IMR-90 (cell line): ENCODE data around the gene SLC38A3. TPM values are rescaled to one million over a fixed set of nuclear protein-coding genes. Genes with fewer than 3 reads are reported as not detected.

Experiments
- ATAC-seq: fragments of 200-7000 bp; cut with Tn5 transposase; 2 replicates; pipeline ENCODE4 v1.9.1; 2020; ENCODE audit warnings: low read depth, mild to moderate bottlenecking, moderate library complexity
- BruUV-seq: library from RNA; stranded (reverse); fragments of 400-500 nt; replicated peaks from 2 replicates; lab custom pipeline; 2021; lab: Mats Ljungman, UMichigan
- CTCF ChIA-PET: fragments of 300-600 bp; formaldehyde crosslinking; extraction: SDS; loops from one replicate; lab custom pipeline; 2021; ENCODE audit warnings: antibody characterized with exemption; lab: Yijun Ruan, JAX
- POLR2A ChIA-PET: fragments of 300-600 bp; sonication (Branson Sonifier 250); formaldehyde crosslinking; loops from one replicate; lab custom pipeline; 2022; ENCODE audit warnings: antibody characterized with exemption; ENCODE audit not compliant: unreplicated experiment; lab: Charles Lee
- DNase-seq: peaks from one replicate; pipeline ENCODE4 v3.0.0; 2013
- H2AFZ ChIP-seq: replicated peaks from 2 replicates; pipeline ENCODE3; 2013; ENCODE audit warnings: low read length, mild to moderate bottlenecking; ENCODE audit not compliant: poor library complexity
- H2AK5ac ChIP-seq: 2 replicates; pipeline ENCODE4 v1.6.1; 2013; ENCODE audit warnings: low read depth, low read length, inconsistent platforms
- H2AK9ac ChIP-seq: replicated peaks from 2 replicates; pipeline ENCODE3; 2013; ENCODE audit warnings: mild to moderate bottlenecking, low read depth, low read length, moderate library complexity; ENCODE audit not compliant: poor library complexity
- H2BK120ac ChIP-seq: 2 replicates; pipeline ENCODE4 v1.6.1; 2013; ENCODE audit warnings: low read depth, low read length, inconsistent platforms
- H2BK15ac ChIP-seq: 3 replicates; pipeline ENCODE4 v1.6.1; 2013; ENCODE audit warnings: low read depth, low read length, inconsistent platforms
- H2BK20ac ChIP-seq: 2 replicates; pipeline ENCODE4 v1.6.1; 2013; ENCODE audit warnings: low read depth, mild to moderate bottlenecking, inconsistent platforms, low read length, moderate library complexity
- H2BK5ac ChIP-seq: 2 replicates; pipeline ENCODE4 v1.6.1; 2013; ENCODE audit warnings: mild to moderate bottlenecking, low read depth, low read length, inconsistent platforms; ENCODE audit not compliant: poor library complexity, severe bottlenecking
- H3K14ac ChIP-seq: replicated peaks from 2 replicates; pipeline ENCODE4 v1.6.1; 2013; ENCODE audit warnings: low read depth, low read length, inconsistent platforms
- H3K18ac ChIP-seq: 2 replicates; pipeline ENCODE4 v1.6.1; 2013; ENCODE audit warnings: low read depth, low read length, control low read depth
- H3K23ac ChIP-seq: 2 replicates; pipeline ENCODE4 v1.6.1; 2013; ENCODE audit warnings: low read depth, low read length, inconsistent platforms
- H3K27ac ChIP-seq: 2 replicates; pipeline ENCODE4 v1.5.1; 2013; ENCODE audit warnings: mild to moderate bottlenecking, control low read depth, low read length; ENCODE audit not compliant: insufficient read depth
- H3K27me3 ChIP-seq: 2 replicates; pipeline ENCODE4 v1.6.1; 2013; ENCODE audit warnings: low read length; ENCODE audit not compliant: control insufficient read depth, insufficient read depth
- H3K36me3 ChIP-seq: 2 replicates; pipeline ENCODE4 v1.6.1; 2013; ENCODE audit warnings: low read length, mixed read lengths; ENCODE audit not compliant: control insufficient read depth, insufficient read depth
- H3K4ac ChIP-seq: 2 replicates; pipeline ENCODE4 v1.6.1; 2013; ENCODE audit warnings: low read depth, low read length, inconsistent platforms
- H3K4me1 ChIP-seq: 2 replicates; pipeline ENCODE4 v1.6.1; 2013; ENCODE audit warnings: low read length, mixed read lengths; ENCODE audit not compliant: control insufficient read depth, insufficient read depth
- H3K4me2 ChIP-seq: 2 replicates; pipeline ENCODE4 v1.6.1; 2013; ENCODE audit warnings: low read depth, mild to moderate bottlenecking, control low read depth, low read length, moderate library complexity
- H3K4me3 ChIP-seq: 2 replicates; pipeline ENCODE4 v1.5.1; 2013; ENCODE audit warnings: low read depth, mild to moderate bottlenecking, control low read depth, low read length, moderate library complexity; ENCODE audit not compliant: insufficient read depth
- H3K56ac ChIP-seq: 2 replicates; pipeline ENCODE4 v1.6.1; 2013; ENCODE audit warnings: low read length, inconsistent platforms; ENCODE audit not compliant: insufficient read depth; ENCODE audit errors: extremely low read depth
- H3K79me1 ChIP-seq, 2 experiments: 2 replicates each; pipeline ENCODE4 v1.6.1; 2013; ENCODE audit warnings: low read length in 2 of 2, inconsistent platforms in 1 of 2, low read depth in 1 of 2
- H3K9ac ChIP-seq: 2 replicates; pipeline ENCODE4 v1.6.1; 2013; ENCODE audit warnings: low read depth, low read length, control low read depth
- H3K9me1 ChIP-seq: 2 replicates; pipeline ENCODE4 v1.6.1; 2013; ENCODE audit warnings: low read length, inconsistent platforms; ENCODE audit not compliant: insufficient read depth
- H3K9me3 ChIP-seq: 2 replicates; pipeline ENCODE4 v1.6.1; 2013; ENCODE audit warnings: low read length; ENCODE audit not compliant: control insufficient read depth, insufficient read depth
- H4K20me1 ChIP-seq: 2 replicates; pipeline ENCODE4 v1.6.1; 2013; ENCODE audit warnings: low read length, inconsistent platforms; ENCODE audit not compliant: insufficient read depth
- H4K5ac ChIP-seq: 2 replicates; pipeline ENCODE4 v1.6.1; 2013; ENCODE audit warnings: mild to moderate bottlenecking, low read depth, low read length, control low read depth
- H4K8ac ChIP-seq, 2 experiments: 2 replicates each; pipeline ENCODE4 v1.6.1; 2013; ENCODE audit warnings: low read depth in 2 of 2, low read length in 2 of 2, control low read depth in 1 of 2, inconsistent platforms in 1 of 2
- H4K91ac ChIP-seq: 2 replicates; pipeline ENCODE4 v1.6.1; 2013; ENCODE audit warnings: low read depth, low read length, inconsistent platforms; ENCODE audit not compliant: insufficient read depth
- BHLHE40 ChIP-seq: fragments of 150-350 bp; IDR thresholded peaks from 2 replicates; pipeline ENCODE4 v1.6.1; 2016; ENCODE audit warnings: mild to moderate bottlenecking, low read depth, low read length
- CEBPB ChIP-seq: IDR thresholded peaks from 2 replicates; pipeline ENCODE4 v1.6.1; 2012; ENCODE audit warnings: low read depth, low read length, improper control_type of control experiment
- CHD1 ChIP-seq: IDR thresholded peaks from 2 replicates; pipeline ENCODE4 v1.6.1; 2012; ENCODE audit warnings: low read depth, low read length, improper control_type of control experiment
- FOS ChIP-seq: fragments of 150-350 bp; IDR thresholded peaks from 2 replicates; pipeline ENCODE4 v1.6.1; 2016; ENCODE audit warnings: low read depth, low read length
- MAFK ChIP-seq: IDR thresholded peaks from 2 replicates; pipeline ENCODE4 v1.6.1; 2012; ENCODE audit warnings: low read depth, low read length, improper control_type of control experiment
- MAZ ChIP-seq: IDR thresholded peaks from 2 replicates; pipeline ENCODE4 v1.6.1; 2012; ENCODE audit warnings: low read depth, mild to moderate bottlenecking, low read length, improper control_type of control experiment, moderate library complexity, borderline replicate concordance
- MXI1 ChIP-seq: IDR thresholded peaks from 2 replicates; pipeline ENCODE4 v1.6.1; 2012; ENCODE audit warnings: low read depth, mild to moderate bottlenecking, low read length, moderate library complexity, borderline replicate concordance
- NFE2L2 ChIP-seq: fragments of 150-350 bp; IDR thresholded peaks from 2 replicates; pipeline ENCODE4 v1.6.1; 2016; ENCODE audit warnings: low read depth, mild to moderate bottlenecking, low read length
- POLR2A ChIP-seq: IDR thresholded peaks from 2 replicates; pipeline ENCODE4 v1.6.1; 2012; ENCODE audit warnings: mild to moderate bottlenecking, low read depth, low read length
- RAD21 ChIP-seq: IDR thresholded peaks from 2 replicates; pipeline ENCODE4 v1.6.1; 2012; ENCODE audit warnings: low read length, improper control_type of control experiment
- RCOR1 ChIP-seq: IDR thresholded peaks from 2 replicates; pipeline ENCODE4 v1.6.1; 2012; ENCODE audit warnings: mild to moderate bottlenecking, low read length, improper control_type of control experiment; ENCODE audit not compliant: insufficient replicate concordance
- RFX5 ChIP-seq: IDR thresholded peaks from 2 replicates; pipeline ENCODE4 v1.8.0; 2012; ENCODE audit warnings: low read depth, mild to moderate bottlenecking, low read length, moderate library complexity
- SMC3 ChIP-seq: fragments of 150-350 bp; IDR thresholded peaks from 2 replicates; pipeline ENCODE4 v1.6.1; 2016; ENCODE audit warnings: low read depth, mild to moderate bottlenecking, antibody characterized with exemption, low read length, moderate library complexity
- WGBS, 2 experiments: methylation state at CpG; one replicate each; pipeline versions ENCODE4 v1.1.5 to v1.1.7; 2013; ENCODE audit warnings: missing lambda C conversion rate in 2 of 2; ENCODE audit not compliant: insufficient read length in 1 of 2; ENCODE audit errors: extremely low coverage in 2 of 2; 5-methylcytosine and 5-hydroxymethylcytosine counted together
- dilution Hi-C: fragments of 300-500 bp; cut with HindIII; formaldehyde crosslinking; loops from one replicate; pipeline ENCODE4 v1.14.3; 2018; ENCODE audit warnings: low sequenced_read_pairs; ENCODE audit not compliant: unreplicated experiment
- in situ Hi-C: fragments of 300-500 bp; cut with MboI; formaldehyde crosslinking; loops from 3 replicates; pipeline ENCODE4 v1.14.3; 2019; ENCODE audit warnings: low sequenced_read_pairs, inconsistent platforms, mixed read lengths
- intact Hi-C: fragments of 100-400 bp; cut with micrococcal nuclease; formaldehyde crosslinking; loops from 2 replicates; pipeline ENCODE4 v1.10.0; 2022
- polyA plus RNA-seq, 3 experiments: library from polyadenylated mRNA; depleted of rRNA; stranded (reverse); fragments of >200 nt; gene quantifications; 2 replicates each; pipeline ENCODE4 v1.2.3, GENCODE V29; 2012; ENCODE audit warnings: low replicate concordance in 1 of 3
- total RNA-seq: library from RNA; depleted of rRNA; stranded (reverse); fragments of >200 nt; gene quantifications from 2 replicates; pipeline ENCODE4 v1.2.3, GENCODE V29; 2012
- TF ChIP-seq, protein P1 (sequence below): conservative IDR thresholded peaks from 2 replicates; pipeline ENCODE4 v1.5.1; 2012; ENCODE audit warnings: mild to moderate bottlenecking, low read depth, low read length, improper control_type of control experiment
- TF ChIP-seq, protein P2 (sequence below): fragments of 150-350 bp; IDR thresholded peaks from 2 replicates; pipeline ENCODE4 v1.6.1; 2017; ENCODE audit warnings: mild to moderate bottlenecking, antibody characterized with exemption, low read length, low read depth
- TF ChIP-seq, protein P3 (sequence below): fragments of 150-350 bp; IDR thresholded peaks from 2 replicates; pipeline ENCODE4 v1.6.1; 2016; ENCODE audit warnings: low read depth, mild to moderate bottlenecking, low read length, moderate library complexity, borderline replicate concordance

SLC38A3 gene
- total and polyA plus RNA-seq, 2 of the 4 experiments (the other 2 are of a cell fraction) = 0.12 to 0.36 TPM

DNA sequence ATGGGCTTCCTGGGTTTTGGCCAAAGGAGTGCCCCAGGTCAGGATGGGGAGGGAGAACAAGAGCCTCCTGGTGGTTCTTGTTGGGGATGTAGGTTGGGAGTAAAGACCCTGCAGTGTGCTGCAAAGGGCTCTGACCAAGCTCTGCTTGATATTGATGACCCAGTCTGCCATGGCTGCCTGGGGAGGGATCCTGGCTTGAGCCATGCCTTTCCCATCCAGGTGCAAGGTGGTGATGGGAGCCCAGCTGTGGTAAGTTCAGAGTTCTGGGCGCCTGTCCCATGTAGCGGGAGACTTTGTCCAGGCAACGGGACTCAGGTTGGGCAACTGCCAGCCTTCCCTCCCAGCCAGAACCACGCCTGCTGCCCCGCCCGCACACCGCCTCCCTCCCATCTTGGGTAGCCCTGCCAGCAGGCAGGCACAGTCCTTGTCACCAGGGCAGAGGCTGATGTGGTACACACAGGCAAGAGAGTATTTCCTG is 33.5 kb downstream of the SLC38A3 start:
- ChIA-PET POLR2A (interaction anchor here (0.6 kb wide), 1 partner anchor 119 kb away, joined by 3 read pairs; no protein-coding TSS in a partner anchor), CTCF (no interaction called here)
- Histone ChIP-seq H4K20me1 (peaks cover 73% of the 10 kb centered on the region), H2BK20ac (no peak overlapping the region; the same call in 1 of the 2 replicates), H3K27ac (peak overlapping the region; percentile 88), H2AK9ac (peak overlapping the region; percentile 100), H4K8ac (peak overlapping the region; percentile 59 to 90; a peak in 3 of 4 replicates), H3K79me1 (peaks cover 0 to 56% of the 10 kb centered on the region in 2 experiments; a peak in 2 of 4 replicates), H3K9me1 (peaks cover 10% of the 10 kb centered on the region), H2BK120ac (peak overlapping the region; percentile 76), H3K4me1 (peaks cover 30% of the 10 kb centered on the region), H3K9ac (peak overlapping the region; percentile 88), H2AFZ (no peak overlapping the region), H2BK5ac (peak overlapping the region; percentile 80), H3K4me3 (peak overlapping the region; percentile 82), H3K23ac (peak overlapping the region; percentile 91), H4K91ac (peak overlapping the region; percentile 94), H2AK5ac (peak overlapping the region; percentile 99), H4K5ac (peak overlapping the region; percentile 9; the same call in 1 of the 2 replicates), H3K9me3 (no peaks in the 10 kb centered on the region), H3K18ac (no peak overlapping the region), H3K27me3 (no peaks in the 10 kb centered on the region), H2BK15ac (peak overlapping the region; percentile 61; the same call in 1 of the 3 replicates), H3K56ac (peak overlapping the region; percentile 93), H3K4me2 (peak overlapping the region; percentile 82), H3K14ac (peak overlapping the region; percentile 96), H3K36me3 (peaks cover 13% of the 10 kb centered on the region), H3K4ac (peak overlapping the region; percentile 97)
- WGBS, 2 experiments = no CpG with 5 or more reads among the region's 7 CpGs
- TF ChIP-seq SMC3 = no peak
- no peak for TF ChIP-seq FOS
- no peak for TF ChIP-seq RFX5
- TF ChIP-seq CHD1 = no peak
- no peak for TF ChIP-seq MAZ
- no peak for TF ChIP-seq CEBPB
- TF ChIP-seq MAFK = no peak
- TF ChIP-seq, protein P1, sequence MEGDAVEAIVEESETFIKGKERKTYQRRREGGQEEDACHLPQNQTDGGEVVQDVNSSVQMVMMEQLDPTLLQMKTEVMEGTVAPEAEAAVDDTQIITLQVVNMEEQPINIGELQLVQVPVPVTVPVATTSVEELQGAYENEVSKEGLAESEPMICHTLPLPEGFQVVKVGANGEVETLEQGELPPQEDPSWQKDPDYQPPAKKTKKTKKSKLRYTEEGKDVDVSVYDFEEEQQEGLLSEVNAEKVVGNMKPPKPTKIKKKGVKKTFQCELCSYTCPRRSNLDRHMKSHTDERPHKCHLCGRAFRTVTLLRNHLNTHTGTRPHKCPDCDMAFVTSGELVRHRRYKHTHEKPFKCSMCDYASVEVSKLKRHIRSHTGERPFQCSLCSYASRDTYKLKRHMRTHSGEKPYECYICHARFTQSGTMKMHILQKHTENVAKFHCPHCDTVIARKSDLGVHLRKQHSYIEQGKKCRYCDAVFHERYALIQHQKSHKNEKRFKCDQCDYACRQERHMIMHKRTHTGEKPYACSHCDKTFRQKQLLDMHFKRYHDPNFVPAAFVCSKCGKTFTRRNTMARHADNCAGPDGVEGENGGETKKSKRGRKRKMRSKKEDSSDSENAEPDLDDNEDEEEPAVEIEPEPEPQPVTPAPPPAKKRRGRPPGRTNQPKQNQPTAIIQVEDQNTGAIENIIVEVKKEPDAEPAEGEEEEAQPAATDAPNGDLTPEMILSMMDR = no peak
- no peak for TF ChIP-seq MXI1
- TF ChIP-seq, protein P2, sequence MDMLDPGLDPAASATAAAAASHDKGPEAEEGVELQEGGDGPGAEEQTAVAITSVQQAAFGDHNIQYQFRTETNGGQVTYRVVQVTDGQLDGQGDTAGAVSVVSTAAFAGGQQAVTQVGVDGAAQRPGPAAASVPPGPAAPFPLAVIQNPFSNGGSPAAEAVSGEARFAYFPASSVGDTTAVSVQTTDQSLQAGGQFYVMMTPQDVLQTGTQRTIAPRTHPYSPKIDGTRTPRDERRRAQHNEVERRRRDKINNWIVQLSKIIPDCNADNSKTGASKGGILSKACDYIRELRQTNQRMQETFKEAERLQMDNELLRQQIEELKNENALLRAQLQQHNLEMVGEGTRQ = no peak
- TF ChIP-seq BHLHE40 = no peak
- no peak for TF ChIP-seq RCOR1
- no peak for TF ChIP-seq NFE2L2
- TF ChIP-seq RAD21 = no peak
- TF ChIP-seq, protein P3, sequence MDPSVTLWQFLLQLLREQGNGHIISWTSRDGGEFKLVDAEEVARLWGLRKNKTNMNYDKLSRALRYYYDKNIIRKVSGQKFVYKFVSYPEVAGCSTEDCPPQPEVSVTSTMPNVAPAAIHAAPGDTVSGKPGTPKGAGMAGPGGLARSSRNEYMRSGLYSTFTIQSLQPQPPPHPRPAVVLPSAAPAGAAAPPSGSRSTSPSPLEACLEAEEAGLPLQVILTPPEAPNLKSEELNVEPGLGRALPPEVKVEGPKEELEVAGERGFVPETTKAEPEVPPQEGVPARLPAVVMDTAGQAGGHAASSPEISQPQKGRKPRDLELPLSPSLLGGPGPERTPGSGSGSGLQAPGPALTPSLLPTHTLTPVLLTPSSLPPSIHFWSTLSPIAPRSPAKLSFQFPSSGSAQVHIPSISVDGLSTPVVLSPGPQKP = no peak
- no peak for TF ChIP-seq POLR2A
- no TSS peak for BruUV-seq
- in situ Hi-C loops (no loop called here), dilution Hi-C loops (no loop called here), intact Hi-C loops (no loop called here)
- DNase-seq (no peak), ATAC-seq (no peak)
